ENCODE data around the gene KRTAP4-12.
"Not testable (repeated sequence)": the region's sequence is repeated elsewhere in the genome, so short reads cannot be mapped to it uniquely, and the experiment has no call there.

Gene KRTAP4-12

DNA sequence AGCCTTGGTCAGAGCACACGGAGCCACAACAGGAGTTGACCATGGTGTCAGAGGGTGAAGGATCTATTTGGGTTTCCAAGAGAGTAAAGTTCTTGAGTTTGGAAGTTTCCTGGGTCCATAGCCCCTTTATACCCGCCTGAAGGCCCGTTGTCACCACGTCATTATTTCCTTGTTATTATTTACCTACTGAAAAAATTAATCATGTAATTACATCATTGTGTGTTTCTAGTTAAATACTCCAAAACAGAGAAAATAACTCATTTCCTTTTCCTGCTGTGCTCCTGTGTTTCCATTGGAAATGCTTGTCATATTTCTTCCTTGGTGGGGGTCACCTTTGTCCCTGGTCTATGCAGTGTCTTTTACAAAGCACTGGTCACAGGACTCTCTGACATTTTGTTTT, 25.9 kb downstream of the KRTAP4-12 start, which contains the start of gene KRTAP4-8:
Gene KRTAP4-8, minus strand, starts transcription at position 101 of the 400 bp plus-strand sequence. Its CDS starts 58 bp downstream, at position 43.
- Histone ChIP-seq H3K27ac (ENCODE audit: insufficient read depth, low read length, poor library complexity, severe bottlenecking) (no peak within 1 kb of the TSS), H3K27me3 (replicated peaks; ENCODE audit: control insufficient read depth, insufficient read depth, low read length, poor library complexity, severe bottlenecking) (no peaks in the 10 kb centered on the region), H3K9me3 (ENCODE audit: control insufficient read depth, low read length) (no peaks in the 10 kb centered on the region), H3K36me3 (ENCODE audit: control insufficient read depth, insufficient read depth, low read length) (no peaks in the 10 kb centered on the region), H3K4me1 (ENCODE audit: control insufficient read depth, insufficient read depth, low read length, poor library complexity, severe bottlenecking) (no peaks in the 10 kb centered on the region), H3K4me3 (ENCODE audit: insufficient read depth, low read depth, low read length, poor library complexity, severe bottlenecking) (no peak within 1 kb of the TSS)
- DNase-seq, result no peak

DNA sequence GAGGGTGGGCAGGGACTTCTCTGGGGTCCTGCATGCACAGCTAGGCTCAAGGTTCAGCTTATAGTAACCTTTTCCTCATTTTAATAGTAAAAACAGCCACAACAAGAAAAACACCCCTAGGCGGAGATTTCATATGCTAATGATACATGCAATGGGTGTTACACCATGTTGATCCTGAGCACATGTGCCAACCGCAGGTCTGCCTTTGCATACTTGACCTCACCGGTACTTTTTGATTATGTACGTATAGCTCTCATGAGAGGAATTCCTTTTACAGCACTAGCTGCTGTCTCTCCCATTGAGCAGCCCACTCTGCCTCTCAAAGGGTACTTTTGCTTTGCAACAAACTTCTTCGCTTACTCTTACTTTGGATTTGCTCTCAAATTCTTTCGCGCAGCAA, 27.9 kb downstream of the KRTAP4-12 start:
- Histone ChIP-seq H3K4me3 (ENCODE audit: insufficient read depth, low read depth, low read length, poor library complexity, severe bottlenecking) (no peak overlapping the region), H3K27me3 (replicated peaks; ENCODE audit: control insufficient read depth, insufficient read depth, low read length, poor library complexity, severe bottlenecking) (no peaks in the 10 kb centered on the region), H3K36me3 (ENCODE audit: control insufficient read depth, insufficient read depth, low read length) (no peaks in the 10 kb centered on the region), H3K4me1 (ENCODE audit: control insufficient read depth, insufficient read depth, low read length, poor library complexity, severe bottlenecking) (no peaks in the 10 kb centered on the region), H3K27ac (ENCODE audit: insufficient read depth, low read length, poor library complexity, severe bottlenecking) (no peak overlapping the region), H3K9me3 (ENCODE audit: control insufficient read depth, low read length) (no peaks in the 10 kb centered on the region)
- DNase-seq, result no peak

DNA sequence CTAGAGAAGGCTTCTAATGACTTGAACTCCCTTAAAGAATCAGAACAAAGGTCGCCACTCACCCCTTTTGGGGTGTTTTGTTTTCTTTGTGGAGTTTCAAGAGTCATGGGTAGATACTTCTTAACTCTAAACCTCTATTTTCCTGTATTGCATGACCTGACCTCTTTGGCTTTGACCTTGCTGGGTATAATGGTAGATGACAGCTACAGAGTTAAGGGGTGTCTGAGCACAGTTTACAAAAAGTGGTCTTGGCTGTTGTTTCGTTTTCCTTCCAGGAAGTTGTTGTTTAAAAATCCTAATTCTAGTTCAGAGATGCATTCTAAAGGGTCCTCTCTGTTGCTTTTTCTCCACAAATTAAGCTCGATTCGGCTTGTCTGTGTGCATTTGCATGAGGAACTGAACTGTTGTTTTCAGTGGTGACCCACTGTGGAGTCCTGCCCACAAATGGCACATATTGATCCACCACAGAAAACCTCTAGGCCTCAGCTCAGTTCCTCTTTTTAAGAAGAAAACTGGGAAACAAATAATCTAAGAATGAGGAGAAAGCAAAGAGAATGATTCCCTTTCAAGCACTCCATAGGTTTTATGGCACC, 35.1 kb downstream of the KRTAP4-12 start:
- H3K27ac ChIP-seq (ENCODE audit: insufficient read depth, low read length, poor library complexity, severe bottlenecking); H3K4me1 ChIP-seq (ENCODE audit: control insufficient read depth, insufficient read depth, low read length, poor library complexity, severe bottlenecking); H3K27me3 ChIP-seq (replicated peaks; ENCODE audit: control insufficient read depth, insufficient read depth, low read length, poor library complexity, severe bottlenecking); H3K9me3 ChIP-seq (ENCODE audit: control insufficient read depth, low read length); DNase-seq; H3K36me3 ChIP-seq (ENCODE audit: control insufficient read depth, insufficient read depth, low read length); H3K4me3 ChIP-seq (ENCODE audit: insufficient read depth, low read depth, low read length, poor library complexity, severe bottlenecking): not testable (repeated sequence)

DNA sequence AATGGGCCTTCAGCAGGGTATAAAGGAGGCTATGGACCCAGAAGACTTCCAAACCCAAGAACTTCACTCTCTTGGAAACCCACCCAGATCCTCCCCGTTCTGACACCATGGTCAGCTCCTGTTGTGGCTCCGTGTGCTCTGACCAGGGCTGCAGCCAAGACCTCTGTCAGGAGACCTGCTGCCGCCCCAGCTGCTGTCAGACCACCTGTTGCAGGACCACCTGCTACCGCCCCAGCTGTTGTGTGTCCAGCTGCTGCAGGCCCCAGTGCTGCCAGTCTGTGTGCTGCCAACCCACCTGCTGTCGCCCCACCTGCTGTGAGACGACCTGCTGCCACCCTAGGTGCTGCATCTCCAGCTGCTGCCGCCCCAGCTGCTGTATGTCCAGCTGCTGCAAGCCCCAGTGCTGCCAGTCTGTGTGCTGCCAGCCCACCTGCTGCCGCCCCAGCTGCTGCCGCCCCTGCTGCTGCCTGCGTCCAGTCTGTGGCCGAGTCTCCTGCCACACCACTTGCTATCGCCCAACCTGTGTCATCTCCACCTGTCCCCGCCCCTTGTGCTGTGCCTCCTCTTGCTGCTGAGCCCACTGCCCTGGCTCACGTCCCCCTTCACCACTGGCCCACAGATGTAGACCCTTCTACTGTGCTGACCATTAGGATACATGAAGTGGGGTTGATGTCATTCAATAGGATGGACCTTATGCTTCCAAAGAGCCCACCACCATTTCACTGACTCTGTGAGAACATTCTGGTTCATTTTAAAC, 39.7 kb downstream of the KRTAP4-12 start, which contains the start of gene KRTAP4-7:
Gene KRTAP4-7, plus strand, starts transcription at position 51 of the 757 bp plus-strand sequence. Its CDS starts 57 bp downstream, at position 108.
- H3K9me3 ChIP-seq (ENCODE audit: control insufficient read depth, low read length); H3K36me3 ChIP-seq (ENCODE audit: control insufficient read depth, insufficient read depth, low read length); DNase-seq; H3K27ac ChIP-seq (ENCODE audit: insufficient read depth, low read length, poor library complexity, severe bottlenecking); H3K27me3 ChIP-seq (replicated peaks; ENCODE audit: control insufficient read depth, insufficient read depth, low read length, poor library complexity, severe bottlenecking); H3K4me1 ChIP-seq (ENCODE audit: control insufficient read depth, insufficient read depth, low read length, poor library complexity, severe bottlenecking); H3K4me3 ChIP-seq (ENCODE audit: insufficient read depth, low read depth, low read length, poor library complexity, severe bottlenecking): not testable (repeated sequence)

DNA sequence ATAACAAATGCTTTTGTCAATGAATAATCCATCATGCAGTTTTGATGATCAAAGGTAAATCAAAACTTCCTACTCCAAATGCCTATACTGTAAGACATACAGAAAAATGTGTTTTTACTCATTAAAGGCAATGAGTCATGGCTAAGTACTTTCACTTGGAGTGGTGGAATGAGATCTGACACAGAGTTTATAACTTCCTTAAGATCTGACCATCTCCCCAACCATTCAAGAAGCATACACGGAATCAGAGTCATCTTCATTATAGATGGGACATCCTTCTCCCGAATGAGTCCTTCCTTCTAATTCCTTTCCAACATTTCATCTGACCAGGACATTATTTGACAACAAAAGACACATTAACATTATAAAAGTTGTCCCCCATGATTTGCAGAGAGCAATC, 40.6 kb downstream of the KRTAP4-12 start:
- not testable (repeated sequence) for DNase-seq; H3K9me3 ChIP-seq (ENCODE audit: control insufficient read depth, low read length); H3K4me1 ChIP-seq (ENCODE audit: control insufficient read depth, insufficient read depth, low read length, poor library complexity, severe bottlenecking); H3K27me3 ChIP-seq (replicated peaks; ENCODE audit: control insufficient read depth, insufficient read depth, low read length, poor library complexity, severe bottlenecking); H3K36me3 ChIP-seq (ENCODE audit: control insufficient read depth, insufficient read depth, low read length); H3K4me3 ChIP-seq (ENCODE audit: insufficient read depth, low read depth, low read length, poor library complexity, severe bottlenecking); H3K27ac ChIP-seq (ENCODE audit: insufficient read depth, low read length, poor library complexity, severe bottlenecking)

DNA sequence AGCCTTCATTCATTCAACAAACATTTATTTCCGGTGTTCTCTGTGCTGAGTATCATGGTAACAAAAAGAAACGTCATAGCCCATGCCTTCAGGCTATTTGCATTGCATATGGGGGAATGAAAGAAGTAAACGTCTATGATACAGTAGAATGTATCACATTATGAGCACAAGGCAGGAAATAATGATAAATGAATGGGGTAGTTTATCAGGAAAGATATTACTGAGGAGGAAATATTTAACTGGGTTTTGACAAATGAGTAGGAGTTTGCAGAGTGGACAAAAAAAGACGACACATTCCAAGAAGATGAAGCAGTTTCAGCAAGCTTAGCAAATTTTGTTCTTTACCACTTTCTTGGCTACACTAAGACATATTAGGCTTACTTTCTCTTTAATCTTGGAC, 41.4 kb downstream of the KRTAP4-12 start:
- Histone ChIP-seq H3K9me3 (ENCODE audit: control insufficient read depth, low read length) (no peaks in the 10 kb centered on the region), H3K4me1 (ENCODE audit: control insufficient read depth, insufficient read depth, low read length, poor library complexity, severe bottlenecking) (no peaks in the 10 kb centered on the region), H3K27ac (ENCODE audit: insufficient read depth, low read length, poor library complexity, severe bottlenecking) (no peak overlapping the region), H3K36me3 (ENCODE audit: control insufficient read depth, insufficient read depth, low read length) (no peaks in the 10 kb centered on the region), H3K4me3 (ENCODE audit: insufficient read depth, low read depth, low read length, poor library complexity, severe bottlenecking) (no peak overlapping the region), H3K27me3 (replicated peaks; ENCODE audit: control insufficient read depth, insufficient read depth, low read length, poor library complexity, severe bottlenecking) (no peaks in the 10 kb centered on the region)
- DNase-seq, result no peak

DNA sequence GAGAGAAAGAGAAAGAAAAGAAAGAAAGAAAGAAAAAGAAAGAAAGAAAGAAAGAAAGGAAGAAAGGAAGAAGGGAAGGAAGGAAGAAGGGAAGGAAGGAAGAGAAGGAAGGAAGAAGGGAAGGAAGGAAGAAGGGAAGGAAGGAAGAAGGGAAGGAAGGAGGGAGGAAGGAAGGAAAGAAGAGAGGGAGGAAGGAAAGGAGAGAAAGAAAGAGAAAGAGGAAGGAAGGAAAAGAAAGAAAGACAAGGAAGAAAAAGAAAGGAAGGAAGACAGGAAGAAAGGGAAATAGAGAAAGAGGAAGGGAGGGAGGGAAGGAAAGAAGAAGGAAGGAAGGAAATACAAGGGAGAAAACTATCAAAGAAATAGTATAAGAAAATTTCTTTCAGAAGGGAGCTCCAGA, 47.2 kb downstream of the KRTAP4-12 start:
- Histone ChIP-seq H3K27ac (ENCODE audit: insufficient read depth, low read length, poor library complexity, severe bottlenecking) (no peak overlapping the region), H3K4me1 (ENCODE audit: control insufficient read depth, insufficient read depth, low read length, poor library complexity, severe bottlenecking) (no peaks in the 10 kb centered on the region), H3K9me3 (ENCODE audit: control insufficient read depth, low read length) (no peaks in the 10 kb centered on the region), H3K4me3 (ENCODE audit: insufficient read depth, low read depth, low read length, poor library complexity, severe bottlenecking) (no peak overlapping the region), H3K36me3 (ENCODE audit: control insufficient read depth, insufficient read depth, low read length) (no peaks in the 10 kb centered on the region), H3K27me3 (replicated peaks; ENCODE audit: control insufficient read depth, insufficient read depth, low read length, poor library complexity, severe bottlenecking) (peaks cover 7% of the 10 kb centered on the region)
- DNase-seq, result no peak

DNA sequence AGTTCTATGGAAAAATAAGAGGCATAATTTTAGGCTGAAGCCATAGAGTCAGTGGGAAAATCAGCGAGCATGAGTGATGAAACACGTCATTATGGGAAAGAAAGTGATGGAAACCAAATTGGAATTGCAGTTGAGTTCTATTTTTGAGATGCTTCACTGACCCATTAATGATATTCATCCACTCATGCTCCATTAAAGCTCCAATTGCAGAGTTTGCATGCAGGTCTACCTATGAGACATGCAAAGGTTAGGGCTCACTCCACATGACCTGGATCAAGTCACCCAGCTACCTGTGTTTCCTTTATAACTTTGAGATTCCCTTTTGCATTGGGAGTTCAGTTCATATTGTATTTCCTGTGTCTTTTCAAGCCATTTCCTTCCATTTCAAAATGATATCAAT, 50.3 kb downstream of the KRTAP4-12 start:
- Histone ChIP-seq H3K27me3 (replicated peaks; ENCODE audit: control insufficient read depth, insufficient read depth, low read length, poor library complexity, severe bottlenecking) (peaks cover 7% of the 10 kb centered on the region), H3K4me1 (ENCODE audit: control insufficient read depth, insufficient read depth, low read length, poor library complexity, severe bottlenecking) (no peaks in the 10 kb centered on the region), H3K27ac (ENCODE audit: insufficient read depth, low read length, poor library complexity, severe bottlenecking) (no peak overlapping the region), H3K4me3 (ENCODE audit: insufficient read depth, low read depth, low read length, poor library complexity, severe bottlenecking) (no peak overlapping the region), H3K36me3 (ENCODE audit: control insufficient read depth, insufficient read depth, low read length) (no peaks in the 10 kb centered on the region), H3K9me3 (ENCODE audit: control insufficient read depth, low read length) (no peaks in the 10 kb centered on the region)
- DNase-seq, result no peak
